WERI-Rb-1 (cell line): Measurements from ENCODE around the gene INPP5E.

Source experiments
- DNase-seq: peaks from one replicate; pipeline ENCODE4 v3.0.0-alpha.2; 2020
- H3K27ac ChIP-seq: fragments of 250-450 bp; sonication (Bioruptor Pico); 2 replicates; pipeline ENCODE4 v1.5.1; 2020; ENCODE audit warnings: mild to moderate bottlenecking, moderate library complexity
- H3K27me3 ChIP-seq: fragments of 250-450 bp; sonication (Bioruptor Pico); 2 replicates; pipeline ENCODE4 v1.5.1; 2021; ENCODE audit warnings: mild to moderate bottlenecking, low read depth, moderate library complexity; ENCODE audit not compliant: insufficient read depth, severe bottlenecking
- H3K36me3 ChIP-seq: fragments of 250-450 bp; sonication (Bioruptor Pico); 2 replicates; pipeline ENCODE4 v1.5.1; 2020; ENCODE audit warnings: mild to moderate bottlenecking, moderate library complexity
- H3K4me3 ChIP-seq: 2 replicates; pipeline ENCODE4 v1.5.1; 2011; ENCODE audit warnings: low read depth, mild to moderate bottlenecking, control low read depth, low read length
- H3K9me3 ChIP-seq: fragments of 250-450 bp; sonication (Bioruptor Pico); 2 replicates; pipeline ENCODE4 v1.5.1; 2021; ENCODE audit warnings: mild to moderate bottlenecking, moderate library complexity; ENCODE audit not compliant: severe bottlenecking
- TF ChIP-seq, protein P1 (sequence below): IDR thresholded peaks from 2 replicates; pipeline ENCODE4 v1.5.1; 2011; ENCODE audit warnings: low read depth, mild to moderate bottlenecking, control low read depth, inconsistent platforms, low read length

Gene INPP5E

DNA sequence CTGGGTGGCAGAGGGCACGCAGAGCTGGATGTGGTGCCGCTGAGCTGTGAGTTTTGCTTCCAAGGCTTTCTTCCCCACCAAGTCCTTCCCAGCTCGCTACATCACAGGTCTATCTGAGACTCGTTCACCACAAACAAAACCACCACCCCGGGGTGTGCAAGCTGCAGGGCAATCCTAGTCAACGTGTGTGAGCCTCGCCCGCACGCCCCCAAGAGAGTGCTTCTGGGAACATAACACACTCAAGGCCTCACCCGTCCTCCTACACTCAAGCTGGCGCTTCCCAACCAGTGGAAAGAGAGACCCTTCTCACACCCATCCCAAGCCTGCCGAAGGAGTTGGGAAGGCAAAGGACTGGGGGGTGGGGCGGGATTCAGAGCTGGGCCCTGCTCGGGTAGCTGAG is 50.2 kb downstream of the INPP5E start:
- TF ChIP-seq, protein P1, sequence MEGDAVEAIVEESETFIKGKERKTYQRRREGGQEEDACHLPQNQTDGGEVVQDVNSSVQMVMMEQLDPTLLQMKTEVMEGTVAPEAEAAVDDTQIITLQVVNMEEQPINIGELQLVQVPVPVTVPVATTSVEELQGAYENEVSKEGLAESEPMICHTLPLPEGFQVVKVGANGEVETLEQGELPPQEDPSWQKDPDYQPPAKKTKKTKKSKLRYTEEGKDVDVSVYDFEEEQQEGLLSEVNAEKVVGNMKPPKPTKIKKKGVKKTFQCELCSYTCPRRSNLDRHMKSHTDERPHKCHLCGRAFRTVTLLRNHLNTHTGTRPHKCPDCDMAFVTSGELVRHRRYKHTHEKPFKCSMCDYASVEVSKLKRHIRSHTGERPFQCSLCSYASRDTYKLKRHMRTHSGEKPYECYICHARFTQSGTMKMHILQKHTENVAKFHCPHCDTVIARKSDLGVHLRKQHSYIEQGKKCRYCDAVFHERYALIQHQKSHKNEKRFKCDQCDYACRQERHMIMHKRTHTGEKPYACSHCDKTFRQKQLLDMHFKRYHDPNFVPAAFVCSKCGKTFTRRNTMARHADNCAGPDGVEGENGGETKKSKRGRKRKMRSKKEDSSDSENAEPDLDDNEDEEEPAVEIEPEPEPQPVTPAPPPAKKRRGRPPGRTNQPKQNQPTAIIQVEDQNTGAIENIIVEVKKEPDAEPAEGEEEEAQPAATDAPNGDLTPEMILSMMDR: no peak
- H3K9me3 ChIP-seq: no peaks in the 10 kb centered on the region
- H3K27me3 ChIP-seq: no peaks in the 10 kb centered on the region
- H3K27ac ChIP-seq: no peak overlapping the region
- no peak overlapping the region for H3K4me3 ChIP-seq
- H3K36me3 ChIP-seq: peaks cover 85% of the 10 kb centered on the region
- no peak for DNase-seq

DNA sequence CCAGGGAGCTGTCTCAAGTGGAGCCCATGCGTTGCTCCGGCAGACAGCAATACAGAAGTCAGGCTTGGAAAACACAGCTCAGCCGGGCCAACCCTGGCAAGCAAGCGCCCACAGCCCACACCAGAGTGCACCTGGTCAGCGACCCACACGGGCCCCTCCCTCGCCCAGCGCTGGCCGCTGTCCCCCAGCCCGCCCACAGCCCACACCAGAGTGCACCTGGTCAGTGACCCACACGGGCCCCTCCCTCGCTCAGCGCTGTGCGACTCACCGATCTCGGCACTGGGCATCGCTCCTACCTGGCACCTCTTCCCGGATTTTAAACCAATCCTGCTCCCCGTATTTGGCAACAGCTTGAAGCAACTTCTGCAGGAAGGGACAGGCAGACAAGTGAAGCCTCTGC is 52.4 kb downstream of the INPP5E start:
- Histone ChIP-seq H3K27ac (no peak overlapping the region), H3K4me3 (no peak overlapping the region), H3K27me3 (no peaks in the 10 kb centered on the region), H3K9me3 (no peaks in the 10 kb centered on the region), H3K36me3 (peaks cover 84% of the 10 kb centered on the region)
- no peak for DNase-seq
- TF ChIP-seq, protein P1: no peak

DNA sequence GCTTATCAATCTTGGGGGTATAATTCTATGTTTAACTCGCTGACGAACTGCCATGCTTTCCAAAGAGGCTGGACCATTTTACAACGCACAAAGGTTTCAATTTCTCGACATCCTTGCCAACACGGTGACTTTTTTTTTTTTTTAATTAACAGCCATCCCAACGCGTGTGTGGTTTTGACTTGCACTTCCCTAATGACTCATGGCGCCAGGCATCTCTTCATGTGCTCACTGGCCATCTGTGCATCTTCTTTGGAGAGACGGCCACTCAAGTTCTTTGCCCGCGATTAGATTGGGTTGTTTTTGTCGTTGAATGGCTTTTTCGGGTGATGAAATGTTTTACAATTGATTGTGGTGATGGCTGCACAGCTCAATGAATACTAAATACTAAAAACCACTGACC is 53.6 kb downstream of the INPP5E start:
- Histone ChIP-seq H3K27me3 (no peaks in the 10 kb centered on the region), H3K9me3 (no peaks in the 10 kb centered on the region), H3K4me3 (no peak overlapping the region), H3K36me3 (peaks cover 81% of the 10 kb centered on the region), H3K27ac (no peak overlapping the region)
- DNase-seq: no peak
- TF ChIP-seq, protein P1: no peak

DNA sequence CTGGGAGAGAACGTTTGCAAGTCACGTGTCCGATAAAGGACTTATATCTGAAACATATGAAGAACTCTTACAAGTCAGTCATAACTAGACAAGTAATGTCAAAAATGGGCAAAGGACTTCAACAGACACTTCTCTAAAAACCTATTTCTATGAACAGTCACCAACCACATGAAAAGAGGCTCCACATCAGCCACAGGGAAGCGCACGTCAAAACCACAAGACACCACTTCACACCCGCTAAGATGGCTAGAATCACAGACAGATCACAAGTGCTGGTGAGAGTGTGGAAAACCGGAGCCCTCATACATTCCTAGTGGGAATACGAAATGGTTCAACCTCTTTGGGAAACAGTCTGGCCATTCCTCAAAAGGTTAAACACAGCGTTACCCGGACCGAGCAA is 54.6 kb downstream of the INPP5E start:
- DNase-seq: no peak

DNA sequence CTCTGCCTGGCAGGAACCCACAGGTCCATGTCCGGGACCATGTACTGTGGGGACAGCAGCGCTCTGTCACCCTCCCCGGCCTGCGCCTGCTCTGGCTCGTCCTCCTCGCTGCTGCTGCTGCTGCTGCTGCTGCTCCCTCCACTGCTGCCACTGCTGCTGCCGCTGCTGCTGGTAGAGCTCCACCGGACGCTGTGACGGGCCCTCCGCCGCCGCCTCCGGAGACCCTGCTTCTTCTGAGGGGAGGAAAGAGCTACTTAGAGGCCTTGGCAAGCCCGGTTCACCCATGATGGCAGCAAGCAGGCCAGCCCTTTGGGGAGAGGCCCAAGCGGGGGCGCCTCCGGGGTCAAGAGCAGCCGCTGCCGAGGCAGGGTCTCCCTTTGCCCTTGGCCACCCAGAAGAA is 56.2 kb downstream of the INPP5E start:
- H3K36me3 ChIP-seq: peaks cover 83% of the 10 kb centered on the region
- H3K27me3 ChIP-seq: no peaks in the 10 kb centered on the region
- H3K9me3 ChIP-seq: no peaks in the 10 kb centered on the region
- no peak overlapping the region for H3K27ac ChIP-seq
- no peak overlapping the region for H3K4me3 ChIP-seq
- DNase-seq: no peak
- TF ChIP-seq, protein P1: no peak

More for the DNA sequence above, 54.6 kb downstream of the INPP5E start:
- Histone ChIP-seq H3K4me3 (no peak overlapping the region), H3K36me3 (peaks cover 84% of the 10 kb centered on the region), H3K9me3 (no peaks in the 10 kb centered on the region), H3K27ac (no peak overlapping the region), H3K27me3 (no peaks in the 10 kb centered on the region)
- TF ChIP-seq, protein P1: no peak

DNA sequence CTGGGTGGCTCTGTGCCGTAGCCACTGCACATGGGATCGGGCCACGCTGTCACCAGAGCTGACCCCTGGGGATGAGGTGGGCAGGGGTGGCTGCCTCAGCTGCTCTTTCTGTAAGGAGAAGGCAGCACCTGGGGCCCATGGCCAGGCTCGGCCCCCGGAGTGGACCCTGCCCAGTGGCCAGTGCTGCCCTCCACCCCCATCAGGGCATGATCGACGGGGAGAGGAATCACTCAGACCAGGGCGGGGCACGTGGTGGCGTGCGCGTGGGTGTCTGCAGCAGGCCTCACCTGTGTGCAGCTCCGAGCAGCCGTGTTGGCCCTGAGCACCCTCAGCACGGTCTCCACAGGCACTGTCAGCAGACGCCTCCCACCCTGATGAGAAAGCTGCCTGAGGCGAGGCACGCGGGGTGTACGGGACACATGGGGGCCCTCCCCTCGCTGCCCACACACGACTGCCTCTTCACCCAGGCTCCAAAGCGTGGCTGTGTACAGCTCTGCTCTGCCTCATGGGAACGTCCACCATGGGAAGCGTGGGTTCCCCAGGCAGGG is 57.6 kb downstream of the INPP5E start:
- H3K4me3 ChIP-seq: no peak overlapping the region
- TF ChIP-seq, protein P1: no peak
- no peaks in the 10 kb centered on the region for H3K9me3 ChIP-seq
- peaks cover 76% of the 10 kb centered on the region for H3K36me3 ChIP-seq
- no peaks in the 10 kb centered on the region for H3K27me3 ChIP-seq
- H3K27ac ChIP-seq: no peak overlapping the region
- no peak for DNase-seq
